Measurements from ENCODE around the gene SH3RF1. TPM values are rescaled to one million over a fixed set of nuclear protein-coding genes. Genes with fewer than 3 reads are reported as not detected.

SH3RF1 gene
- total and polyA plus RNA-seq, 2 of the 8 experiments (the other 6 are each of a cell fraction or from before 2014, with no cell fraction given): 6.9 to 15.1 TPM

GRCh38 chr4:169225812-169226211, 44.9 kb downstream of the SH3RF1 start:
- Histone ChIP-seq H3K27me3 (replicated peaks in 1 of 4; ENCODE audit: control insufficient read depth in 3 of 4, extremely low read depth in 1 of 4, insufficient read depth in 3 of 4, low read length in 3 of 4) (no peaks in the 10 kb centered on the region), H3K9ac (replicated peaks in 1 of 4; ENCODE audit: extremely low read depth in 1 of 4, low read depth in 3 of 4, low read length in 3 of 4) (no peak overlapping the region), H2AFZ (ENCODE audit: low read length) (no peak overlapping the region), H3K4ac (replicated peaks; ENCODE audit: insufficient read length, low read depth, low read length) (no peak overlapping the region), H3K4me1 (replicated peaks in 1 of 4; ENCODE audit: control insufficient read depth in 3 of 4, insufficient read depth in 4 of 4, low read length in 3 of 4) (no peaks in the 10 kb centered on the region; a peak in 1 of 7 replicates), H3K36me3 (ENCODE audit: control insufficient read depth in 2 of 4, insufficient read depth in 4 of 4, low read length in 3 of 4) (no peaks in the 10 kb centered on the region), H3K23me2 (ENCODE audit: low read depth, low read length) (no peaks in the 10 kb centered on the region), H4K8ac (ENCODE audit: extremely low read depth, insufficient read depth, low read length) (no peak overlapping the region), H2BK15ac (ENCODE audit: low read length) (no peak overlapping the region), H3K4me2 (ENCODE audit: insufficient read depth in 1 of 2, low read depth in 2 of 2, low read length in 2 of 2) (no peak overlapping the region), H2BK20ac (ENCODE audit: low read length) (no peak overlapping the region), H3K4me3 (ENCODE audit: extremely low read depth in 1 of 4, insufficient read depth in 2 of 4, low read depth in 3 of 4, low read length in 4 of 4) (no peak overlapping the region), H2BK5ac (ENCODE audit: low read depth, low read length) (no peak overlapping the region), H2AK5ac (ENCODE audit: low read depth, low read length) (no peak overlapping the region), H2BK120ac (replicated peaks; ENCODE audit: low read depth, low read length) (no peak overlapping the region), H3K79me1 (ENCODE audit: low read depth, low read length) (no peaks in the 10 kb centered on the region), H3K56ac (replicated peaks; ENCODE audit: insufficient read length, low read depth, low read length) (peak overlapping the region; percentile 12), H4K5ac (ENCODE audit: insufficient read length, low read depth, low read length) (no peak overlapping the region), H3K9me3 (ENCODE audit: insufficient read depth in 2 of 2, low read depth in 1 of 2, low read length in 1 of 2) (no peaks in the 10 kb centered on the region), H3K18ac (ENCODE audit: extremely low read depth, low read length) (no peak overlapping the region), H2BK12ac (ENCODE audit: low read depth, low read length) (no peak overlapping the region), H4K20me1 (replicated peaks in 1 of 2; ENCODE audit: control insufficient read depth in 1 of 2, insufficient read depth in 2 of 2, low read length in 2 of 2) (no peaks in the 10 kb centered on the region), H3K23ac (ENCODE audit: insufficient read length) (no peak overlapping the region), H3K27ac (ENCODE audit: low read depth, low read length) (no peak overlapping the region), H3K14ac (ENCODE audit: insufficient read length) (no peak overlapping the region), H4K91ac (replicated peaks; ENCODE audit: insufficient read length, low read length) (no peak overlapping the region), H3K79me2 (ENCODE audit: control insufficient read depth in 1 of 2, insufficient read depth in 2 of 2, low read length in 2 of 2) (no peaks in the 10 kb centered on the region; a peak in 1 of 4 replicates)
- TF ChIP-seq YY1 (IDR thresholded peaks at IDR 0.05; ENCODE audit: low read depth, low read length): no peak
- TF ChIP-seq SUZ12 (IDR thresholded peaks at IDR 0.05; ENCODE audit: low read length): no peak
- TF ChIP-seq CHD2 (IDR thresholded peaks at IDR 0.05; ENCODE audit: low read length): no peak
- TF ChIP-seq KDM1A (IDR thresholded peaks at IDR 0.05; ENCODE audit: borderline replicate concordance, low read length): no peak
- TF ChIP-seq EGR1 (IDR thresholded peaks at IDR 0.05; ENCODE audit: borderline replicate concordance, low read depth, low read length): no peak
- ChIA-PET CTCF (ENCODE audit: partially characterized antibody) (interaction anchor here (0.5 to 1.5 kb wide), 4 partner anchors 11 to 182 kb away, joined by 3 to 7 read pairs (median 4); no protein-coding TSS in a partner anchor), POLR2A (ENCODE audit: partially characterized antibody) (no interaction called here)
- 83% methylated on average over 2 of the region's 2 CpGs; no CpG with 5 or more reads in 1 of the 2 experiments for WGBS, 2 experiments (ENCODE audit: extremely low coverage in 1 of 2, insufficient coverage in 1 of 2, insufficient read length in 1 of 2, insufficient replicate concordance in 2 of 2, low coverage in 1 of 2, low lambda C conversion rate in 2 of 2, missing lambda C conversion rate in 1 of 2)
- FAIRE-seq: no peak
- DNase-seq (ENCODE audit: low read depth in 1 of 2, low spot score in 2 of 2): no peak
